Osteoblast (primary cell): ENCODE measurements around the gene GATAD2A. TPM values are rescaled to one million over a fixed set of nuclear protein-coding genes. Genes with fewer than 3 reads are reported as not detected.
A peak's percentile ranks its signal among the peaks of the same experiment; 100 is the strongest.

Experiments
- DNase-seq: peaks from one replicate; pipeline ENCODE4 v3.0.0; 2011; ENCODE audit warnings: low spot score, mixed read lengths; ENCODE audit not compliant: insufficient read length; ENCODE audit errors: missing footprints
- H2AFZ ChIP-seq: 2 replicates; pipeline ENCODE4 v1.6.0; 2011; ENCODE audit warnings: mild to moderate bottlenecking, low read length
- H3K27ac ChIP-seq: 2 replicates; pipeline ENCODE4 v1.5.1; 2011; ENCODE audit warnings: mild to moderate bottlenecking, low read depth, low read length, moderate library complexity
- H3K27me3 ChIP-seq: 2 replicates; pipeline ENCODE4 v1.6.0; 2012; ENCODE audit warnings: mild to moderate bottlenecking, control low read depth, inconsistent platforms, low read length, moderate library complexity; ENCODE audit not compliant: insufficient read depth
- H3K36me3 ChIP-seq: 2 replicates; pipeline ENCODE4 v1.5.1; 2011; ENCODE audit warnings: mild to moderate bottlenecking, low read length, control low read depth, moderate library complexity; ENCODE audit not compliant: insufficient read depth
- H3K4me1 ChIP-seq: 2 replicates; pipeline ENCODE4 v1.5.1; 2011; ENCODE audit warnings: mild to moderate bottlenecking, low read length, control low read depth, moderate library complexity; ENCODE audit not compliant: insufficient read depth
- H3K4me2 ChIP-seq: 2 replicates; pipeline ENCODE4 v1.6.0; 2011; ENCODE audit warnings: mild to moderate bottlenecking, low read length; ENCODE audit not compliant: insufficient read depth
- H3K4me3 ChIP-seq: fragments of 200-600 bp; sonication (generic); 3 replicates; pipeline ENCODE4 v1.5.1; 2012; ENCODE audit warnings: mild to moderate bottlenecking, low read length, inconsistent platforms; ENCODE audit not compliant: insufficient read depth
- H3K79me2 ChIP-seq: 2 replicates; pipeline ENCODE4 v1.6.0; 2012; ENCODE audit warnings: mild to moderate bottlenecking, low read length, control low read depth, inconsistent platforms; ENCODE audit not compliant: insufficient read depth
- H3K9me3 ChIP-seq: 2 replicates; pipeline ENCODE4 v1.5.1; 2011; ENCODE audit warnings: low read depth, low read length, control low read depth
- H4K20me1 ChIP-seq: 2 replicates; pipeline ENCODE4 v1.6.0; 2012; ENCODE audit warnings: mild to moderate bottlenecking, low read length, control low read depth; ENCODE audit not compliant: insufficient read depth
- total RNA-seq: library from RNA; depleted of rRNA; stranded (reverse); fragments of >200 nt; gene quantifications from 2 replicates; pipeline ENCODE4 v1.2.3, GENCODE V29; 2012
- TF ChIP-seq, protein P1 (sequence below): IDR thresholded peaks from 2 replicates; pipeline ENCODE4 v1.5.1; 2011; ENCODE audit warnings: mild to moderate bottlenecking, low read depth, low read length, moderate library complexity; ENCODE audit errors: extremely low read depth

GATAD2A gene
- total RNA-seq, 1 donor: 48.9 TPM

DNA sequence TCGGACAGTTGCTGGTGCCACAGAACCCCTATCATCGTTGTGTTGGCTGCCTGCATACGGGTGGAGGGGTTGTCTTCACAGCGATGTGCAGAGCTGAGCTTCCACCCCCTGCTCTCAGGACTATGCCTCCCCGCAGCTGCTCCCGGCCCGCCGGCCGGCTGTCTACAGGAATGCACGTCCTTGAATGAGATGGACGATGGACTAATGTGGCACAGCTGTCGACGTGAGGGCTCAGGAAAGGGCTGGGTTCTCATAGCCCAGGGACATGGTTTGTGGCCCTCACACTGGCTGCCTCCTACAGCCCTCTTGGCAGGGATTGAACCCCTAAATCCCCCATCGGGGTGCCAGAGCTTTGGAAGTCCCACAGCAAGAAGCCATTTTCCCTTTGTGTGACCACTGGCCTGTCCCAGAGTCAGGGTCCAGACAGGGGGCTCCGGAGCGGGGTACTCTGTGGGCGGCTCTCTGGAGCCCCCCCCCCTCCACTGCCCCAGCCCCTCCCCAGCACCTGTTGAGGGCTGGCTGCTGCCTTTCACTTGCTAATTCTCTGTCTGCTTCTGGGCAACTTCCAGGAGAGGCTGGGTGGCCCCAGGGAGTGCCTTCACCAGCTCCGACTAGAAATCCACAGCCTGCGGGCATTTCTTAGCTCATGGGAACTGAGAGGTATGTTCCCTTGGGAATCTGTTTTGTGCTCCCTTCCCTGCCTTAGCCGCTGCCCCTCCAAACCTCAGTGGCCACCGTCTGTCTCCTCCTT lies 69.7 kb downstream of the GATAD2A start:
- peaks cover 97% of the 10 kb centered on the region for H3K79me2 ChIP-seq
- H3K4me2 ChIP-seq: no peak overlapping the region
- no peak overlapping the region for H2AFZ ChIP-seq
- no peak overlapping the region for H3K4me3 ChIP-seq
- H3K27me3 ChIP-seq: no peaks in the 10 kb centered on the region
- no peaks in the 10 kb centered on the region for H3K9me3 ChIP-seq
- H3K4me1 ChIP-seq: no peaks in the 10 kb centered on the region
- H3K27ac ChIP-seq: no peak overlapping the region
- peaks cover 7% of the 10 kb centered on the region for H3K36me3 ChIP-seq
- DNase-seq: no peak
- H4K20me1 ChIP-seq: peaks cover 18% of the 10 kb centered on the region
- TF ChIP-seq, protein P1, sequence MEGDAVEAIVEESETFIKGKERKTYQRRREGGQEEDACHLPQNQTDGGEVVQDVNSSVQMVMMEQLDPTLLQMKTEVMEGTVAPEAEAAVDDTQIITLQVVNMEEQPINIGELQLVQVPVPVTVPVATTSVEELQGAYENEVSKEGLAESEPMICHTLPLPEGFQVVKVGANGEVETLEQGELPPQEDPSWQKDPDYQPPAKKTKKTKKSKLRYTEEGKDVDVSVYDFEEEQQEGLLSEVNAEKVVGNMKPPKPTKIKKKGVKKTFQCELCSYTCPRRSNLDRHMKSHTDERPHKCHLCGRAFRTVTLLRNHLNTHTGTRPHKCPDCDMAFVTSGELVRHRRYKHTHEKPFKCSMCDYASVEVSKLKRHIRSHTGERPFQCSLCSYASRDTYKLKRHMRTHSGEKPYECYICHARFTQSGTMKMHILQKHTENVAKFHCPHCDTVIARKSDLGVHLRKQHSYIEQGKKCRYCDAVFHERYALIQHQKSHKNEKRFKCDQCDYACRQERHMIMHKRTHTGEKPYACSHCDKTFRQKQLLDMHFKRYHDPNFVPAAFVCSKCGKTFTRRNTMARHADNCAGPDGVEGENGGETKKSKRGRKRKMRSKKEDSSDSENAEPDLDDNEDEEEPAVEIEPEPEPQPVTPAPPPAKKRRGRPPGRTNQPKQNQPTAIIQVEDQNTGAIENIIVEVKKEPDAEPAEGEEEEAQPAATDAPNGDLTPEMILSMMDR: no peak

GRCh38 chr19:19475849-19476828 lies 70.7 kb downstream of the GATAD2A start:
- Histone ChIP-seq H2AFZ (no peak overlapping the region), H3K36me3 (peaks cover 7% of the 10 kb centered on the region), H4K20me1 (peaks cover 23% of the 10 kb centered on the region), H3K79me2 (peaks cover 97% of the 10 kb centered on the region), H3K4me2 (no peak overlapping the region), H3K4me3 (no peak overlapping the region), H3K4me1 (no peaks in the 10 kb centered on the region), H3K27ac (no peak overlapping the region), H3K9me3 (no peaks in the 10 kb centered on the region), H3K27me3 (no peaks in the 10 kb centered on the region)
- TF ChIP-seq, protein P1: peak; percentile 54
- peak; percentile 83 for DNase-seq

GRCh38 chr19:19477705-19478383 lies 72.4 kb downstream of the GATAD2A start:
- H4K20me1 ChIP-seq: peaks cover 23% of the 10 kb centered on the region

More at GRCh38 chr19:19477705-19478383, 72.4 kb downstream of the GATAD2A start:
- Histone ChIP-seq H3K4me3 (no peak overlapping the region), H3K27me3 (no peaks in the 10 kb centered on the region), H3K4me2 (no peak overlapping the region), H3K36me3 (peaks cover 6% of the 10 kb centered on the region), H3K9me3 (no peaks in the 10 kb centered on the region), H3K79me2 (peaks cover 96% of the 10 kb centered on the region), H3K27ac (no peak overlapping the region), H2AFZ (no peak overlapping the region), H3K4me1 (no peaks in the 10 kb centered on the region)
- peak; percentile 50 for DNase-seq
- TF ChIP-seq, protein P1: no peak
